Germinal center (tissue), 1 donor: ENCODE data around the gene MTSS2.

Experiments used
- DNase-seq: peaks from one replicate; pipeline ENCODE4 v3.0.0; 2012; ENCODE audit warnings: mixed read lengths, low spot score

The MTSS2 gene

GRCh38 chr16:70715055-70715858 is 29.4 kb upstream of the MTSS2 start:
- no peak for DNase-seq

GRCh38 chr16:70714581-70715054 is 28.8 kb upstream of the MTSS2 start:
- DNase-seq = no peak

- no peak for DNase-seq
Measured at GRCh38 chr16:70713824-70714223, 28.0 kb upstream of the MTSS2 start.

GRCh38 chr16:70713342-70713741 is 27.5 kb upstream of the MTSS2 start:
- no peak for DNase-seq

GRCh38 chr16:70712942-70713341 is 27.1 kb upstream of the MTSS2 start:
- DNase-seq = no peak

- no peak for DNase-seq
Measured at GRCh38 chr16:70712359-70712758, 26.5 kb upstream of the MTSS2 start.

GRCh38 chr16:70711211-70712031 is 25.6 kb upstream of the MTSS2 start:
- DNase-seq = no peak

- DNase-seq = no peak
Measured at GRCh38 chr16:70710422-70711210, 24.8 kb upstream of the MTSS2 start.

GRCh38 chr16:70709942-70710341 is 24.1 kb upstream of the MTSS2 start:
- no peak for DNase-seq

GRCh38 chr16:70709457-70709856 is 23.6 kb upstream of the MTSS2 start:
- no peak for DNase-seq

GRCh38 chr16:70708366-70709246 is 22.8 kb upstream of the MTSS2 start:
- DNase-seq = no peak

- no peak for DNase-seq
Measured at GRCh38 chr16:70706948-70707465, 21.2 kb upstream of the MTSS2 start.

- DNase-seq = no peak
Measured at GRCh38 chr16:70705056-70705455, 19.2 kb upstream of the MTSS2 start.

- DNase-seq = no peak
Measured at GRCh38 chr16:70704586-70704985, 18.7 kb upstream of the MTSS2 start.

- no peak for DNase-seq
Measured at GRCh38 chr16:70703835-70704381, 18.1 kb upstream of the MTSS2 start.

GRCh38 chr16:70703041-70703834 is 17.4 kb upstream of the MTSS2 start:
- no peak for DNase-seq

- no peak for DNase-seq
Measured at GRCh38 chr16:70702624-70703023, 16.8 kb upstream of the MTSS2 start.

- DNase-seq = no peak
Measured at GRCh38 chr16:70701998-70702397, 16.1 kb upstream of the MTSS2 start.

- DNase-seq = no peak
Measured at GRCh38 chr16:70701596-70701995, 15.7 kb upstream of the MTSS2 start.

GRCh38 chr16:70701036-70701435 is 15.2 kb upstream of the MTSS2 start:
- no peak for DNase-seq
